Measurements from ENCODE around the gene SLC30A1. TPM values are rescaled to one million over a fixed set of nuclear protein-coding genes. Genes with fewer than 3 reads are reported as not detected.

Gene SLC30A1, protein sequence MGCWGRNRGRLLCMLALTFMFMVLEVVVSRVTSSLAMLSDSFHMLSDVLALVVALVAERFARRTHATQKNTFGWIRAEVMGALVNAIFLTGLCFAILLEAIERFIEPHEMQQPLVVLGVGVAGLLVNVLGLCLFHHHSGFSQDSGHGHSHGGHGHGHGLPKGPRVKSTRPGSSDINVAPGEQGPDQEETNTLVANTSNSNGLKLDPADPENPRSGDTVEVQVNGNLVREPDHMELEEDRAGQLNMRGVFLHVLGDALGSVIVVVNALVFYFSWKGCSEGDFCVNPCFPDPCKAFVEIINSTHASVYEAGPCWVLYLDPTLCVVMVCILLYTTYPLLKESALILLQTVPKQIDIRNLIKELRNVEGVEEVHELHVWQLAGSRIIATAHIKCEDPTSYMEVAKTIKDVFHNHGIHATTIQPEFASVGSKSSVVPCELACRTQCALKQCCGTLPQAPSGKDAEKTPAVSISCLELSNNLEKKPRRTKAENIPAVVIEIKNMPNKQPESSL
- total RNA-seq = 25.1 and 36.0 TPM in 2 replicates

DNA sequence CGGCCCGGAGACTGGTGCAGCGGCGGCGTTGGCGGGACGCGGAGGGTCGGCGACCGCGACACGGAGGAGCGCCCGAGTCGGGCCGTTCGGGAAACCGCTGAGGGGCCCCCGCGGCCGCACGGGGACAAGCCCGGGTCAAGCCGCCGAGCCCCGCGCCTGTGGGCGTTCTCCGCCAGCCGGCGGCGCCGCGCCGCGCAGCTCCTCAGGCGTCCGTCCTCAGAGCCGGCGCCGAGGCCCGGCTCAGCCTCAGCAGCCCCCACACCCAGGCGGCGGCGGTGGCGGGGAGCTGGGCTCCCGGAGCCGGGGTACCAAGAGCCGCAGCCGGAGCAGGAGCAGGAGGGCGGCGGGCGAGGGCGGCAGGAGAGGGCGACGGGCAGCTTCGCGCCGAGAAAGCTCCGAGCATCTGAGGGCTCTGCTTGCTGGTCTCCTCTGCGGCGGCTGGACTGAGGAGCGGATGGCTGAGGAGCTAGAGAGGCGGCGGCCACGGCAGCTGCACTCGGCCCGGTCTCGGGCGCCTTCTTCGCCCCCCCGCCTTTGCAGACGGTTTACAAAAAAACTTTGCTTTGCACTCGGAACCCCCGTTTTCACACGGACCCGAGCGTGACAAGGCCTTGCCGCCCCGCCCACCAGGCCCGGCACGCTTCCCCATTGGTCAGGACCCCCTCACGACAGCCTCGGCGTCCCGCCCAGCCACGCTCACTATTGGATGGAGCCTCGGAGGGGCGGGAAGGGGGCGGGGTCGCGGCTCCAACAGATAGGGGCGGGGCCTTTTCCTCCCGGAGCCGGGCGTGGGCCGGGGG lies at the start of gene SLC30A1:
SLC30A1 (minus strand) TSS at position 522 of the 800 bp plus-strand sequence. CDS start 549 bp downstream, outside the sequence.

Other genes starting within 250 kb of the SLC30A1 start
- not detected in 2 replicates for gene RD3, start 87.0 kb downstream of the SLC30A1 start, total RNA-seq
- gene NEK2, start 96.5 kb upstream of the SLC30A1 start, total RNA-seq = 10.5 and 18.2 TPM in 2 replicates

Data from endothelial cell of coronary artery (primary cell).